Type B pancreatic cell (in vitro differentiated cells): ENCODE results near the gene C16orf96. TPM values are rescaled to one million over a fixed set of nuclear protein-coding genes. Genes with fewer than 3 reads are reported as not detected.

Experiments used
- DNase-seq: peaks from one replicate; pipeline ENCODE4 v3.0.0; 2021; ENCODE audit warnings: mixed read lengths; ENCODE audit not compliant: unreplicated experiment; ENCODE audit errors: extremely low spot score
- H3K27ac Mint-ChIP-seq: 2 replicates; pipeline ENCODE4 v1.8.0; 2021; ENCODE audit warnings: mild to moderate bottlenecking, mixed read lengths
- H3K27me3 Mint-ChIP-seq: 2 replicates; pipeline ENCODE4 v1.8.0; 2021; ENCODE audit warnings: mixed read lengths
- H3K36me3 Mint-ChIP-seq: 2 replicates; pipeline ENCODE4 v1.8.0; 2021; ENCODE audit warnings: mixed read lengths
- H3K4me1 Mint-ChIP-seq: one replicate; pipeline ENCODE4 v1.8.0; 2021; ENCODE audit warnings: mixed read lengths; ENCODE audit not compliant: unreplicated experiment
- H3K4me3 Mint-ChIP-seq: 2 replicates; pipeline ENCODE4 v1.8.0; 2021; ENCODE audit warnings: mild to moderate bottlenecking, mixed read lengths
- H3K9me3 Mint-ChIP-seq: 2 replicates; pipeline ENCODE4 v1.8.0; 2021; ENCODE audit warnings: mixed read lengths
- total RNA-seq: library from RNA; stranded (reverse); gene quantifications from 2 replicates; pipeline ENCODE4 v1.2.1, GENCODE V29; 2021; ENCODE audit warnings: low replicate concordance
- TF ChIP-seq, protein P1 (sequence below): fragments of 200-600 bp; sonication (generic); conservative IDR thresholded peaks from 2 replicates; pipeline ENCODE4 v1.5.0; 2021; ENCODE audit warnings: antibody characterized with exemption, mild to moderate bottlenecking

The C16orf96 gene
- total RNA-seq, 1 donor from 2014 or later: 0.43 TPM

DNA sequence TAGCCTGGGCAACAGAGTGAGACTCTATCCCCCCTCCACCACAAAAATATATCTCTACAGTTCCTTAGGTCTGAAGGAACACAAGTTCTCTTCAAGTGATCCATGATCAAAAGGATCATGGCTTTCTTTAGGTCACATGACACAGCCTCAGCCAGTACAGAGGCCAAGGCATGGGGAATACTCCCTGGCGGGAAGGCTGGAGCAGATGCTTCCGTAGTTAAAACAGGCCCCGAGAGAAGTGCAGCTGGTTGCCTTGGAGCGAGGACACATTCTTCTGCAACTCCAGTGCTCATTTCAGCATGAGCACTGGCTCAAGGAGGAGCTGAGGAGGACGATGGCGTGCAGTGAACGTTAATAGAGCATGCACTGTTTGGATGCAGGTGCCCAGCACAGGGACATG lies 31.1 kb upstream of the C16orf96 start:
- H3K27me3 Mint-ChIP-seq: no peaks in the 10 kb centered on the region
- no peak overlapping the region for H3K4me3 Mint-ChIP-seq
- no peaks in the 10 kb centered on the region for H3K9me3 Mint-ChIP-seq
- peaks cover 31% of the 10 kb centered on the region for H3K4me1 Mint-ChIP-seq
- no peak overlapping the region for H3K27ac Mint-ChIP-seq
- H3K36me3 Mint-ChIP-seq: peaks cover 3% of the 10 kb centered on the region
- DNase-seq: no peak
- TF ChIP-seq, protein P1, sequence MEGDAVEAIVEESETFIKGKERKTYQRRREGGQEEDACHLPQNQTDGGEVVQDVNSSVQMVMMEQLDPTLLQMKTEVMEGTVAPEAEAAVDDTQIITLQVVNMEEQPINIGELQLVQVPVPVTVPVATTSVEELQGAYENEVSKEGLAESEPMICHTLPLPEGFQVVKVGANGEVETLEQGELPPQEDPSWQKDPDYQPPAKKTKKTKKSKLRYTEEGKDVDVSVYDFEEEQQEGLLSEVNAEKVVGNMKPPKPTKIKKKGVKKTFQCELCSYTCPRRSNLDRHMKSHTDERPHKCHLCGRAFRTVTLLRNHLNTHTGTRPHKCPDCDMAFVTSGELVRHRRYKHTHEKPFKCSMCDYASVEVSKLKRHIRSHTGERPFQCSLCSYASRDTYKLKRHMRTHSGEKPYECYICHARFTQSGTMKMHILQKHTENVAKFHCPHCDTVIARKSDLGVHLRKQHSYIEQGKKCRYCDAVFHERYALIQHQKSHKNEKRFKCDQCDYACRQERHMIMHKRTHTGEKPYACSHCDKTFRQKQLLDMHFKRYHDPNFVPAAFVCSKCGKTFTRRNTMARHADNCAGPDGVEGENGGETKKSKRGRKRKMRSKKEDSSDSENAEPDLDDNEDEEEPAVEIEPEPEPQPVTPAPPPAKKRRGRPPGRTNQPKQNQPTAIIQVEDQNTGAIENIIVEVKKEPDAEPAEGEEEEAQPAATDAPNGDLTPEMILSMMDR: no peak

DNA sequence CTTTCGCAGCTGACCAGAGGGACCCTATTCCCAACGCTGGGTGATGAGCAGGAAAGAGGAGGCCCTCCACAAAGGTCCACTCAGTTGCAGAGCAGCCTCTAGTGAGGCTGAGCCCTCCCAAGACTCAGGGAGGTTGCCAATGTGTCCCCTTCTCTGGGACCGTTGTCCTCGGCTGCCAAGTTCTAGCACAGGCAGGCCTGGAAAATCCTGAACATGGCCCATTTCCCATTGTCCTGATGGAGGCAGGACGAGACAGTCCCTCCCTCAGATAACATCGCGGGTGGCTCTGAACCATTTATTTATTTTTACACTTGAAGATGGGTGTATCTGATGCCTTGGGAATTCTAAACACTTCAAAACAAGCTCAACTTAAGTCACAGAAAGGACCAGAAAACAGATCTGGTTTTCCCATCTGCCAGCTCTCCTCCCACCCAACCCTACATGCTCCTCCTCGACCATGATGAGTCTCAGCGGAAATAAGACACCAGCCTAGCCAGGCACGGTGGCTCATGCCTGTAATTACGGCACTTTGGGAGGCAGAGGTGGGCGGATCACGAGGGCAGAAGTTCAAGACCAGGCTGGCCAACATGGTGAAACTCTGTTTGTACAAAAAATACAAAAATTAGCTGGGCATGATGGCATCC lies 30.4 kb upstream of the C16orf96 start:
- no peaks in the 10 kb centered on the region for H3K9me3 Mint-ChIP-seq
- H3K36me3 Mint-ChIP-seq: peaks cover 3% of the 10 kb centered on the region
- H3K27me3 Mint-ChIP-seq: no peaks in the 10 kb centered on the region
- DNase-seq: no peak
- no peak overlapping the region for H3K27ac Mint-ChIP-seq
- peaks cover 31% of the 10 kb centered on the region for H3K4me1 Mint-ChIP-seq
- no peak overlapping the region for H3K4me3 Mint-ChIP-seq
- TF ChIP-seq, protein P1: no peak

DNA sequence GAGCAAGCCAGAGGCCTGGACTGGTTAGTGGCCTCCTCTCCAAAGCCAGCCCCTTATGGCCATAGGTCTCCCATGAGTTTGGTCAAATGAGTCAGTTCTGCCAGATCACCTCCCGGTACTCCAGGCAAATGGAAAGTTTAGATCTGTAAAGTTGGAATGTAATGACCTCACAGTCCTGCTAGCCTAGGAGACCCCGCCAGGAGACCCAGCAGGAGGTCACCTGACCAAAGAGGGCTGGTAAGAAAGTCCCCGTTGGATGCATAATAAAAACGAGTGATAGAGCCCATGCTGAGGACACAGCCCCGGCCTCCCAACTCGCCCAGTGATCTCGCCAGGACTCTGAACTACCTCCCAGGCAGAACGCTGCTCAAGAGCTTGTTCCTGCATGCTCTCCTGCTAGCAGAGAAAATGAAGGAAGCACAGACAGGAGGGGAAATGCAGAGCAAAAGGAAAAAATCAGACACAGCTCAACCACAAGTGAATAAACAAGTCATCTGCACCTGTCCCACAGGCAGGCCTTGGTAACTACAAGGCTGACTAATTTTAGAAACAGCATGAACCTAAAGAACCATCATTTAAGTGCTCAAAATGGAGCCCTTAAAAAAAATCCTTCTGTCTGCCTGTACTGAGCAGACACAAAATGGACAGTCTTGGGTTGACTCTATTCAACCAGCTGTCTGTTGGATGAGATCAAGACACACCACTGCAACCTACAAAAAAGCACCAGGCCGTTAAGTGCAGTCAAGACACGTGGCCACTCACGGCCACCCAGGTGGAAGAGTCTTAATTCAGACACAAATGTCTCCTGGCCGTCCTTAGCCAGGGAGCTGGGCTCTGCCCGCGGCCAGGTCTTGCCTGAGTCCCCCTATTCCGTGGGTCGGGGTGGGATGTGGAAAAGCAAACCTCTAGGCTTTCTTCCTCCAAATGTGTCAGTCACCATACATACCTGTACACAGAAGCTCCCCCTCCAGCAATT lies 26.8 kb upstream of the C16orf96 start:
- Mint-ChIP-seq H3K27ac (peak overlapping the region; percentile 29), H3K4me1 (peaks cover 21% of the 10 kb centered on the region), H3K4me3 (no peak overlapping the region), H3K9me3 (no peaks in the 10 kb centered on the region), H3K36me3 (peaks cover 17% of the 10 kb centered on the region), H3K27me3 (no peaks in the 10 kb centered on the region)
- no peak for DNase-seq
- TF ChIP-seq, protein P1: no peak

DNA sequence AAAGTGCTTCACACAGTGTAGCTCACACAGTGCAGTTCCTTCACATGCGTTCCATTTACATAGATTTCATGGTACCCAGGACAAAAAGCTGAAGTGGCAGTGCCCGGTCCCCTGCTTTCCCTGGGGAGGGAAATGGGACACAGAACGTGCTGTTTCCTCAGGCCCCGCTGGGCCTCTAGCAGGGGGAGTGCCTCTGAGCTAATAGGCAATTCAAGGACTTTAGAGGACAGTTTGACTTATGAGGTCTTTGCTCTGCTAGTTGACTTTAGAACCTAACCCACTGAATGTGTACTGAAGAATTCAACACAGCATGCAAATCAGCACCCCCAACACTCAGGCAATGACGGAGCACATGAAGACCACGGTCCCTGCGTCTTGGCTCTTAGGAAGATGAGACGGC lies 24.3 kb upstream of the C16orf96 start:
- Mint-ChIP-seq H3K4me3 (no peak overlapping the region), H3K27ac (no peak overlapping the region), H3K9me3 (no peaks in the 10 kb centered on the region), H3K4me1 (peaks cover 22% of the 10 kb centered on the region), H3K36me3 (peaks cover 22% of the 10 kb centered on the region), H3K27me3 (peaks cover under 1% of the 10 kb centered on the region)
- TF ChIP-seq, protein P1: no peak
- no peak for DNase-seq

DNA sequence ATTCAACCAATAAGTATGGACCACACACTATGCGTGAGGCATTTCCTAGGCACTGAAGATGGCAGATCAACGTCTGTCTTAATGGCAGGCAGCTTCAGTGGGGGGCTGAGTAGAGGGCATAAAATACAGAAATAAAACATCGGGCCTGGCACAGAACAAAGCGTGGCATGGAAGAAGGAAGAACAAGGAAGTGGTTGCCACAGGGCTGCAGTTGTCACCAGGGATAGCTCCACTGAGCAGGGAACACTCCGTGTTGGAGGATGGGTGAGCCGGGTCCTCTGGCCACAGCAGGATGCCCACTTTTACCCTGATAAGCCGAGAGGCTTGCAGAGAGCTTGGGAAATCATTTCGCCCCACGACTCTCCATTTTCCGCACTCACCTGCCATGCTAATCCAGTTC lies 23.9 kb upstream of the C16orf96 start:
- H3K27ac Mint-ChIP-seq: no peak overlapping the region
- H3K27me3 Mint-ChIP-seq: peaks cover 5% of the 10 kb centered on the region
- TF ChIP-seq, protein P1: no peak
- peaks cover 26% of the 10 kb centered on the region for H3K36me3 Mint-ChIP-seq
- no peak for DNase-seq
- no peak overlapping the region for H3K4me3 Mint-ChIP-seq
- H3K4me1 Mint-ChIP-seq: peaks cover 26% of the 10 kb centered on the region
- H3K9me3 Mint-ChIP-seq: no peaks in the 10 kb centered on the region
